Immature natural killer cell (primary cell): Measurements from ENCODE around the gene MT2A. TPM values are rescaled to one million over a fixed set of nuclear protein-coding genes. Genes with fewer than 3 reads are reported as not detected.

Experiments
- DNase-seq, 3 donors: peaks; one replicate each; pipeline ENCODE4 v3.0.0; 2022; ENCODE audit warnings: mixed read lengths in 1 of 3
- H3K27ac Mint-ChIP-seq, 6 donors: one replicate each; pipeline ENCODE4 v1.8.0; 2020; ENCODE audit warnings: mixed read lengths in 6 of 6, mild to moderate bottlenecking in 5 of 6, inconsistent platforms in 4 of 6, moderate library complexity in 3 of 6
- H3K27me3 Mint-ChIP-seq, 3 donors: one replicate each; pipeline ENCODE4 v1.8.0; 2020 to 2021; ENCODE audit warnings: low read depth in 3 of 3, mild to moderate bottlenecking in 3 of 3, mixed read lengths in 3 of 3, moderate library complexity in 3 of 3, inconsistent platforms in 1 of 3
- H3K36me3 Mint-ChIP-seq, 3 donors: one replicate each; pipeline ENCODE4 v1.8.0; 2020; ENCODE audit warnings: mixed read lengths in 3 of 3, inconsistent platforms in 2 of 3, mild to moderate bottlenecking in 2 of 3
- H3K4me1 Mint-ChIP-seq, 2 donors: one replicate each; pipeline ENCODE4 v1.8.0; 2020; ENCODE audit warnings: inconsistent platforms in 2 of 2, mild to moderate bottlenecking in 2 of 2, mixed read lengths in 2 of 2, moderate library complexity in 1 of 2
- H3K4me3 Mint-ChIP-seq, 5 donors: one replicate each; pipeline ENCODE4 v1.8.0; 2020; ENCODE audit warnings: mild to moderate bottlenecking in 5 of 5, mixed read lengths in 5 of 5, inconsistent platforms in 3 of 5, moderate library complexity in 3 of 5
- H3K9me3 Mint-ChIP-seq, 6 donors: one replicate each; pipeline ENCODE4 v1.8.0; 2020; ENCODE audit warnings: mild to moderate bottlenecking in 6 of 6, mixed read lengths in 6 of 6, inconsistent platforms in 4 of 6, moderate library complexity in 3 of 6
- polyA plus RNA-seq, 3 donors: library from polyadenylated mRNA; unstranded; fragments of 300-500 nt; fragmentation: Illumina TruSeq; gene quantifications; one replicate each; pipeline ENCODE4 v1.2.3, GENCODE V29; 2021

The MT2A gene
- polyA plus RNA-seq, 3 donors from 2014 or later = 139 to 321 (median 313) TPM

DNA sequence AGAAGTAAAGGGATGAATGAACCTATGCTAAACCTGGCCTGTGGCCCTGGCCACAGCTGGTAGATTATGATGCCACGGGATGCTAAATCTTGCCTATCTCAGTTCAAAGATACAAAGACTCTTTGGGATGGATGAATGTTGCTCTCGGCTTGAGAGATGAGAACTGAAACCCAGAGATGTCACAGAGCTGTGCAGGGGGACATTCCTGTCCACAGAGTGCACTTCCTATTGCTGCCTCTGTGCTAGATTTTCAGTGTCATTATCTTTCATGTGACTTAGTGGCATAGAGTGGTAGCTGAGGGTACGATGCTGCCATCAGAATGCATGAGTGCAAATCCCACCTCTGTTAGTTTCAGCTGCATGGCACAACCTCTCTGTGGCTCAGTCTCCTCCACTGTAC lies 21.8 kb downstream of the MT2A start:
- Mint-ChIP-seq H3K36me3 (no peaks in the 10 kb centered on the region), H3K4me3 (no peak overlapping the region), H3K27ac (no peak overlapping the region), H3K4me1 (peaks cover 7 to 26% of the 10 kb centered on the region in 2 donors), H3K9me3 (no peaks in the 10 kb centered on the region), H3K27me3 (peaks cover 19 to 30% (median 20%) of the 10 kb centered on the region in 3 donors)
- no peak for DNase-seq

DNA sequence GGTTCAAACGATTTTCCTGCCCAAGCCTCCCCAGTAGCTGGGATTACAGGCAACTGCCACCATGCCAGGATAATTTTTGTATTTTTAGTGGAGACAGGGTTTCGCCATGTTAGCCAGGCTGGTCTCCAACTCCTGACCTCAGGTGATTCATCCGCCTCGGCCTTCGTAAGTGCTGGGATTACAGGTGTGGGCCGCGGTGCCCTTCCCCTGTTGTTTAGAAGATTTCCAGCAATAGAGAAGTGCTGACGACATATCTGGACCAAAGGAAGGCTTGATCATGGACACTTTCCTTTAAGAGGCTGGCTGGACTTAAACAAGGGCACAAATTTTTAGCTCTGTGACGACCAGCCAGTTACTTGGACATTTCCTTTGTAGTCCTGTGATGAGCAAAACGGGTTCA lies 22.8 kb downstream of the MT2A start:
- Mint-ChIP-seq H3K27ac (no peak overlapping the region), H3K4me3 (peak overlapping the region in 1 of 5 donors; percentile 79), H3K9me3 (no peaks in the 10 kb centered on the region), H3K4me1 (peaks cover 6 to 18% of the 10 kb centered on the region in 2 donors), H3K36me3 (no peaks in the 10 kb centered on the region), H3K27me3 (peaks cover 18 to 28% (median 21%) of the 10 kb centered on the region in 3 donors)
- DNase-seq = no peak

DNA sequence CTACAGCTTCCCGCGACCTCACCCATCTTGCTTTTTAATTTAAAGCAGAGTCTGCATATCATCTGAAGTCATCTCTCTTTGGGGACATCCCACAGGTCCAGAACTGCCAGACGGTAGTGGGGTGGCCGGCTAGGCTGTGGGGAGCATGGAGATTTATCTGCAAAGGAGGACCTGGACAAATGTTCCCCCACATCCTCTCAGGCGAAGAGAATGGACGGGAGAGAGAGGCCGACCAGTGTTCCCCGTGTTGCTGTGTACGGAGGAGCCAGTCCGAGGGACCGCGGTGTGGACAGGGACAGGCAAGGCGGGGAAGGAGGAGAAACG lies 23.4 kb downstream of the MT2A start:
- Mint-ChIP-seq H3K36me3 (no peaks in the 10 kb centered on the region), H3K27me3 (peaks cover 18 to 26% (median 25%) of the 10 kb centered on the region in 3 donors), H3K27ac (no peak overlapping the region), H3K9me3 (no peaks in the 10 kb centered on the region), H3K4me1 (peaks cover 6 to 17% of the 10 kb centered on the region in 2 donors), H3K4me3 (peak overlapping the region in 3 of 5 donors; percentile 57 to 79 (median 69))
- no peak for DNase-seq

DNA sequence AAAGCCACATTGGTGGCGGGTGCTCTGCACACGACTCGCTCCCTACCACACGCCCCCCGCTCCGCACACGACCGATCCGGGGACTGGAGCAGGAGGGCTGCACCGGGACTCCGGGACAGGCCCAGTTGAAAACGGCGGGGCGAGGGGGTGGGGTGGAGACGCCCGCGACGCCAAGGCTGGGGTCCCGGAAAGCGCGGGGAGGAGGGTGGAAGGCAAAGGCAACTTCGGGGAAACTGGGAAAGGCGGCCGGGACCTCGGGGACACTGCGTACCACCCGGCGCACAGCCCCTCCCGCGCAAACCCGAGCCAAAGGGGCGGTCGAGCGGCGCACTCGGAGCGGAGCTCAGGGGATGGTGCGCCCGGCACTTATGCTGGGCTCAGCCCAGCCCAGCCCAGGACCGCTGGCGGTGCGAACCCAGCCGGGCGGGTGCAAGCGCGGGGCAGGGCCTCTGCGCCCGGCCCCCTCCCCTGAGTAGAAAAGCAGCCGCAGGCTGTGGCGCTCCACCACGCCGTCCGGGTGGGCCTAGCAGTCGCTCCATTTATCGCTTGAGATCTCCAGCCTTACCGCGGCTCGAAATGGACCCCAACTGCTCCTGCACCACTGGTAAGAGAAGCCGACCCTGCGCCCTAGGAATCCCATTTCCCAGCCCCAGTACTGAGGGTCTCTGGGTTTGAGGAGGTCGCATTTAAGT lies 23.9 kb downstream of the MT2A start, which contains the start of gene MT1M:
TSS of gene MT1M (plus strand) at position 504 of the 692 bp plus-strand sequence. CDS start at position 577, 73 bp downstream.
- no peak for DNase-seq
- H3K9me3 Mint-ChIP-seq = no peaks in the 10 kb centered on the region
- no peak within 1 kb of the TSS for H3K27ac Mint-ChIP-seq
- peak within 1 kb of the TSS; percentile 24 to 79 (median 57) for H3K4me3 Mint-ChIP-seq
- H3K36me3 Mint-ChIP-seq = no peaks in the 10 kb centered on the region
- H3K4me1 Mint-ChIP-seq = peaks cover 6 to 17% of the 10 kb centered on the region in 2 donors
- H3K27me3 Mint-ChIP-seq = peaks cover 16 to 25% (median 23%) of the 10 kb centered on the region in 3 donors

DNA sequence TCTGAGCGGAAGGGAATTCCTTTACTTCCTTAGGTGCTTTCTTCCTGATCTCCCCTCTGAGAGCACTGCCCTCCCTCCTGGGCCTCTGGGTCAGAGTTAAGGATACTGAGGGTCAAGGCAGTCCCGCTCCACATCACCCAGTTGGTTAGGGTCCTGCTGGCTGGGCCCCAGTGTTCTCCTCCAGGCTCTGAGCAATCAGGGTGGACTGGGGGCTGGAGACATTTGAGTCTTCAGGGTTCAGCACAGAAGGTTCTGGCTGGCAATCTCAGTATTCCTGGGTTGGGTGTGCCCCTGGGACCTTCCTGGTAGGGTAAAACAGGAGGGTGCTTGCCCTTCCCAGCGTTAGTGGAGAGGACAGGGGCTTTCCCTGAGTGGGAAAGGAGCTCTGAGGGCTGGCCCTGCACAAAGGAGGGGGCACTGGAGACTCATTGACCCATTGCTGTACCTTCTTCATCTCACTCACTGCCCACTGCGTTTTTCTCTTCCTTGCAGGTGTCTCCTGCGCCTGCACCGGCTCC lies 24.5 kb downstream of the MT2A start:
- peak overlapping the region; percentile 1 to 52 (median 25) for H3K4me3 Mint-ChIP-seq
- no peaks in the 10 kb centered on the region for H3K36me3 Mint-ChIP-seq
- H3K27ac Mint-ChIP-seq = no peak overlapping the region
- H3K27me3 Mint-ChIP-seq = peaks cover 16 to 29% (median 25%) of the 10 kb centered on the region in 3 donors
- peaks cover 6 to 19% of the 10 kb centered on the region in 2 donors for H3K4me1 Mint-ChIP-seq
- no peak for DNase-seq
- no peaks in the 10 kb centered on the region for H3K9me3 Mint-ChIP-seq

DNA sequence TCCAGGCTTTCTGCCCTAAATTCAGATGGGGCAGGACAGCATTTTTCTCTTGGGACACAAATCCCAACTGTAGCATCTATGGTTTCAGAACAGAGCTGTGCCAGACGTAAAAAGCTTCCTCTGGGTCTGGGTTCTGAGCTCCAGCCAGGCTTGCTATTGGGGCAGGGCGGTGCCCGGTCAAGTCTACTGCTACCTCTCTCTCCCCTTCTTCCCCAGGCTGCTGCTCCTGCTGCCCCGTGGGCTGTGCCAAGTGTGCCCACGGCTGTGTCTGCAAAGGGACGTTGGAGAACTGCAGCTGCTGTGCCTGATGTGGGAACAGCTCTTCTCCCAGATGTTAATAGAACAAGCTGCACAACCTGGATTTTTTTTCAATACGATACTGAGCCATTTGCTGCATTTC lies 25.2 kb downstream of the MT2A start:
- peak overlapping the region in 1 of 5 donors; percentile 48 for H3K4me3 Mint-ChIP-seq
- H3K27me3 Mint-ChIP-seq = peaks cover 16 to 30% (median 25%) of the 10 kb centered on the region in 3 donors
- H3K9me3 Mint-ChIP-seq = no peaks in the 10 kb centered on the region
- no peak overlapping the region for H3K27ac Mint-ChIP-seq
- peaks cover 6 to 23% of the 10 kb centered on the region in 2 donors for H3K4me1 Mint-ChIP-seq
- no peaks in the 10 kb centered on the region for H3K36me3 Mint-ChIP-seq
- DNase-seq = no peak

DNA sequence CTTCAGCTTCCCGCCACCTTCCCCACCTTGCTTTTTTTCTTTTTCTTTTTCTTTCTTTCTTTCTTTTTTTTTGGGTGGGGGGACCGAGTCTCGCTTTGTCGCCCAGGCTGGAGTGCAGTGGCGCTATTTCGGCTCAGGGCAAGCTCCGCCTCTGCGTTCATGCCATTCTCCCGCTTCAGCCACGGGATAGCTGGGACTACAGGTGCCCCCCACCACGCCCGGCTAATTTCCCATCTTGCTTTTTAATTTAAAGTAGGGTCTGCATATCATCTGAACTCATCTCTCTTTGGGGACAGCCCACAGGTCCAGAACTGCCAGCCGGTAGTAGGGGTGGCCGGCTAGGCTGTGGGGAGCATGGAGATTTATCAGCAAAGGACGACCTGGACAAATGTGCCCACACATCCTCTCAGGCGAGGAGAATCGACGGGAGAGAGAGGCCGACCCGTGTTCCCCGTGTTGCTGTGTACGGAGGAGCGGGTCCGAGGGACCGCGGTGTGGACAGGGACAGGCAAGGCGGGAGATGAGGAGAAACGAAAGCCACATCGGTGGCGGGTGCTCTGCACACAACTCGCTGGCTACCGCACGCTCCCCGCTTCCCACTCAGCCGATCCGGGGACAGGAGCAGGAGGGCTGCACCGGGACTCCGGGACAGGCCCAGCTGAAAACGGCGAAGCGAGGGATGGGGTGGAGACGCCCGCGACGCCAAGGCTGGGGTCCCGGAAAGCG lies 26.5 kb downstream of the MT2A start:
- Mint-ChIP-seq H3K4me1 (peaks cover 6 to 25% of the 10 kb centered on the region in 2 donors), H3K36me3 (no peaks in the 10 kb centered on the region), H3K27me3 (peaks cover 19 to 36% (median 23%) of the 10 kb centered on the region in 3 donors), H3K9me3 (no peaks in the 10 kb centered on the region), H3K4me3 (peak overlapping the region in 1 of 5 donors; percentile 17), H3K27ac (no peak overlapping the region)
- DNase-seq = no peak

DNA sequence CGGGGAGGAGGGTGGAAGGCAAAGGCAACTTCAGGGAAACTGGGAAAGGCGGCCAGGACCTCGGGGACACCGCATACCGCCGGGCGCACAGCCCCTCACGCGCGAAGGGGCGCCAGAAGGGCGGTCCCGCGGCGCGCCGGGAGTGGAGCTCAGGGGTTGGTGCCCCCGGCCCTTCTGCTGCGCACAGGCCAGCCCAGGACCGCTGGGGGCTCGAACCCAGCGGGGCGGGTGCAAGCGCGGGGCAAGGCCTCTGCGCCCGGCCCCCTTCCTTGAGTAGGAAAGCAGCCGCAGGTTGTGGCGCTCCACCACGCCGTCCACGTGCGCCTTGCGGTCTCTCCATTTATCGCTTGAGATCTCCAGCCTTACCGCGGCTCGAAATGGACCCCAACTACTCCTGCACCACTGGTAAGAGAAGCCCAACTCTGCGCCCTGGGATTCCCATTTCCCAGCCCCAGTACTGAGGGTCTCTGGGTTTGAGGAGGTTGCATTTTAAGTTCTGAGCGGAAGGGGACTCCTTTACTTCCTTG lies 27.1 kb downstream of the MT2A start:
- Mint-ChIP-seq H3K36me3 (no peaks in the 10 kb centered on the region), H3K27ac (no peak overlapping the region), H3K9me3 (no peaks in the 10 kb centered on the region), H3K4me3 (no peak overlapping the region), H3K4me1 (peaks cover 6 to 25% of the 10 kb centered on the region in 2 donors), H3K27me3 (peaks cover 23 to 36% (median 24%) of the 10 kb centered on the region in 3 donors)
- no peak for DNase-seq

DNA sequence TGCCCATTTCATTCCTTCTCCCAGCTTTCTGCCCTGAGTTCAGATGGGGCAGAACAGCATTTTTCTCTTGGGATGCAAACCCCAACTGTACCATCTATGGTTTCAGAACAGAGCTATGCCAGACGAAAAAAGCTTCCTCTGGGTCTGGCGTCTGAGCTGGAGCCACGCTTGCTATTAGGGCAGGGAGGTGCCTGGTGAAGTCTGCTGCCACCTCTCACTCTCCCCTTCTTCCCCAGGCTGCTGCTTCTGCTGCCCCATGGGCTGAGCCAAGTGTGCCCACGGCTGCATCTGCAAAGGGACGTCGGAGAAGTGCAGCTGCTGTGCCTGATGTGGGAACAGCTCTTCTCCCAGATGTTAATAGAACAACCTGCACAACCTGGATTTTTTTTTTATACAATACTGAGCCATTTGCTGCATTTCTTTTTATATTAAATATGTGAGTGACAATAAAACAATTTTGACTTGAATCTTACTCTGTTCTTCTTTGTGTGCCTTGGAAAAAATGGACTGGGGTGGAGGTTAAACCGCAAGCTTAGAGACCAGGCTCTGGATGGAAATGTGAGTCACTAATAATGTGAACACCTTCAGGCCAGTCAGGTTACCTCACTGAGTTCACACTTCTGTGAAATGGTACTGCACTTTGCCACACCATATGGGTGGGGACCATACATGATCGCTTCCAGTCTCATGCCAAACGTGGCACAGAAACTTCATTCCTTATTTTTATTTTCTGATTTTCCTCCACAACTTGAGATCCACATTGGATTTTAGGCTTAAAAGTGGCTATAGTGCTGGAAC lies 28.4 kb downstream of the MT2A start:
- DNase-seq = no peak
- Mint-ChIP-seq H3K4me1 (peaks cover 2 to 20% of the 10 kb centered on the region in 2 donors), H3K9me3 (no peaks in the 10 kb centered on the region), H3K4me3 (no peak overlapping the region), H3K27ac (no peak overlapping the region), H3K36me3 (no peaks in the 10 kb centered on the region), H3K27me3 (peaks cover 21 to 28% (median 24%) of the 10 kb centered on the region in 3 donors)

DNA sequence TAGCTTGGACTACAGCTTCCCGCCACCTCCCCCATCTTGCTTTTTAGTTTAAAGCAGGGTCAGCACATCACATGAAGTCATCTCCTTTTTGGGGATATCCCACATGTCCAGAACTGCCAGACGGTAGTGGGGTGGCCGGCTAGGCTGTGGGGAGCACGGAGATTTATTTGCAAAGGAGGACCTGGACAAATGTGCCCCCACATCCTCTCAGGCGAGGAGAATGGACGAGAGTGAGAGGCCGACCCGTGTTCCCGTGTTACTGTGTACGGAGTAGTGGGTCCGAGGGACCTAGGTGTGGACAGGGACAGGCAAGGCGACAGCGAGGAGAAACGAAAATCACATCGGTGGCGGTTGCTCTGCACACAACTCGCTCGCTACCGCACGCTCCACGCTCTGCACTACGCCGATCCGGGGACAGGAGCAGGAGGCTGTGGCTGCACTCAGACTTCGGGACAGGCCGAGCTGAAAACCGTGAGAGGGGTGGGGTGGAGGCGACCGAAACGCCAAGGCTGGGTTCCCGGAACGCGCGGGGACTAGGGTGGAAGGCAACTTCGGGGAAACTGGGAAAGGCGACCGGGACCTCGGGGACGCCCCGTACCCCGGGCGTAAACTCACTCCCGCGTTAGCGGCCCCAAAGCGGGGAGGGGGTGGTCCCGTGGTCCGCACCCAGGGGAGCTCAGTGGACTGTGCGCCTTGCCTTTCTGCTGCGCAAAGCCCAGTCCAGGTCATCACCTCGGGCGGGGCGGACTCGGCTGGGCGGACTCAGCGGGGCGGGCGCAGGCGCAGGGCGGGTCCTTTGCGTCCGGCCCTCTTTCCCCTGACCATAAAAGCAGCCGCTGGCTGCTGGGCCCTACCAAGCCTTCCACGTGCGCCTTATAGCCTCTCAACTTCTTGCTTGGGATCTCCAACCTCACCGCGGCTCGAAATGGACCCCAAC lies 29.7 kb downstream of the MT2A start, which contains the start of gene MT1A:
TSS of gene MT1A (plus strand) at position 853 of the 937 bp plus-strand sequence. CDS start at position 926, 73 bp downstream.
- H3K36me3 Mint-ChIP-seq = no peaks in the 10 kb centered on the region
- peaks cover 19 to 30% (median 20%) of the 10 kb centered on the region in 3 donors for H3K27me3 Mint-ChIP-seq
- peaks cover 9 to 20% of the 10 kb centered on the region in 2 donors for H3K4me1 Mint-ChIP-seq
- H3K9me3 Mint-ChIP-seq = no peaks in the 10 kb centered on the region
- DNase-seq = no peak
- peak within 1 kb of the TSS in 2 of 5 donors; percentile 33 to 42 for H3K4me3 Mint-ChIP-seq
- H3K27ac Mint-ChIP-seq = no peak within 1 kb of the TSS

DNA sequence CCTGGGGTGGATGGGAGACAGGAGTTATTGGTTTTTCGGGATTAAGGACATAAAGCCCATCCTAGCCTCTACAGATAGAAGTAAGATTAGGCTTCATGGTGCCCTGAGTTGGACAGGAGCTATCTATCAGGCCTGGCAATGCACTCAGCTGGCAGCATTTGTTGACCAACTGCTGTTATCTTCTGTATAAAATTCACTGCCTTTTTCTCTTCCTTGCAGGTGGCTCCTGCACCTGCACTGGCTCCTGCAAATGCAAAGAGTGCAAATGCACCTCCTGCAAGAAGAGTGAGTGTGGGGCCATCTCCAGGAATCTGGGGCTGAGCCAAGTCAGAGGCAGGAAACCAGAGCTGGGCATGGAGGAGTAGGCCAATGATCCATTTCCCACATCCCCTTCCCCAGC lies 30.7 kb downstream of the MT2A start:
- no peaks in the 10 kb centered on the region for H3K36me3 Mint-ChIP-seq
- H3K4me1 Mint-ChIP-seq = peaks cover 17 to 30% of the 10 kb centered on the region in 2 donors
- peak overlapping the region in 1 of 5 donors; percentile 33 for H3K4me3 Mint-ChIP-seq
- no peaks in the 10 kb centered on the region for H3K9me3 Mint-ChIP-seq
- peaks cover 15 to 23% (median 17%) of the 10 kb centered on the region in 3 donors for H3K27me3 Mint-ChIP-seq
- DNase-seq = no peak
- H3K27ac Mint-ChIP-seq = no peak overlapping the region

DNA sequence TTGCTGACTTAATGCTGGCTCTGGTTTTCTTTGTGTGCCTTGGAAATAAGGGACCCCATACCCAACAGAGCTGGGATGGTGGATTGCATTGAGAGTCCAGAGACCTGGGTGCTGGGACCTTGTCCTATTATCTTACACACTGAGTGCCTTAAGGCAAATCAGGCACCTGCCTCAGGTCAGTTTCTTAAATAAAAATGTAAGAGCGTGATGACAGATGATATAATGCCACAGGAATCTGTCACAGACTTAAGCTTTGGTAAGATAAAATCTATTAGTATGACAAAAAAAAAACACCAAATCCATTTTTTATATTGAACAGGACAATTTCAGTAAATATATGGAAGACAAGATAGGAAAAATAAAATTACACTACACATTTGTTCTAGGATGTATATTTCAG lies 31.7 kb downstream of the MT2A start:
- Mint-ChIP-seq H3K4me1 (peaks cover 20 to 28% of the 10 kb centered on the region in 2 donors), H3K9me3 (no peaks in the 10 kb centered on the region), H3K36me3 (no peaks in the 10 kb centered on the region), H3K27ac (no peak overlapping the region), H3K27me3 (peaks cover 13 to 19% (median 18%) of the 10 kb centered on the region in 3 donors), H3K4me3 (no peak overlapping the region)
- DNase-seq = no peak
